ENCODE data around the gene ENPP6.
"Not testable (repeated sequence)": the region's sequence is repeated elsewhere in the genome, so short reads cannot be mapped to it uniquely, and the experiment has no call there.

Gene ENPP6

DNA sequence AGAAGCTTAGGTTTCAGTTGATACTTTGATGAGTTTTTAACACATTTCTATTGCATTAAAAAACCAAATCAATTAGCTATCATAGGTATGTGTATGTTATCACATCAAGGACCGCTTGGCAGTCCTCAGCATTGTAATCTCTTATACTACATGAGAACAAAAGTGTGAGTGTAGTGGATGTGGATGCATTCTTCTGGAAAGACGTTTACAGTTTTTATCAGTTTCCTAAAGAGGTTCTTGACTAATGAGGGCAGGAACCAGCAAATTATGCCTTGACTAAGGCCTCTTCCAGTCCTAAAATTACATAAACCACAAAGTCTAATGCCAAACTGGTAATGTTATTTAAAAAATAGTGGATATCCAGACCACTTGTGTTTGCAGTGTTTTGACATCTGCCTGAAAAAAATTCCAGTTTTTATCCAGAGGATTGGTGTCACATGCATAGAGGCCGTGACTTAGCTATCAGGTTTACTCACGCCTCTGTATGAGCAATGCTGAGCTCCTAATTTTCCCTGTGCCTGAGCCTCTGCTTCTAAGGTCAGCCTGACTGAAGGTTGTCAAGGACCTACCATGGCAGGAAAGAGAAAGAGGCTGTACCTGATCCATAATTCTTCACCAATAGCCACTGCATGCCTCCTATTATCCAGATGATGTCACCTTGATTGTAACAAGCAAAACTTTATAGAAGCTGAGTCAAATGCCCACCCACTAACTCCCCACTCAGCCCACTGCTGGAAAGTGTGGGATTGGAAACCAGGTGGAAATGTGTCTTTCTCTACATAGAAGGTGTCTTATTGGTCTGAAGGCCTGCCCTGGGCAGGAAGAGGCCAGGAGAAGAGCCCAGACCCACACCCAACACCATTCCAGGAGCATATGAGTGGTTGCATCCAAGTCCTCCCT, 68.7 kb downstream of the ENPP6 start:
- no peak for DNase-seq (ENCODE audit: low read depth in 2 of 2)

- no peak for DNase-seq (ENCODE audit: low read depth in 2 of 2)
Measured at GRCh38 chr4:184147858-184148737, 69.6 kb downstream of the ENPP6 start.

- DNase-seq (ENCODE audit: low read depth in 2 of 2), result no peak
Measured at GRCh38 chr4:184146951-184147350, 70.7 kb downstream of the ENPP6 start.

GRCh38 chr4:184145596-184145995, 72.1 kb downstream of the ENPP6 start:
- no peak for DNase-seq (ENCODE audit: low read depth in 2 of 2)

GRCh38 chr4:184143770-184144564, 73.7 kb downstream of the ENPP6 start:
- no peak for DNase-seq (ENCODE audit: low read depth in 2 of 2)

DNA sequence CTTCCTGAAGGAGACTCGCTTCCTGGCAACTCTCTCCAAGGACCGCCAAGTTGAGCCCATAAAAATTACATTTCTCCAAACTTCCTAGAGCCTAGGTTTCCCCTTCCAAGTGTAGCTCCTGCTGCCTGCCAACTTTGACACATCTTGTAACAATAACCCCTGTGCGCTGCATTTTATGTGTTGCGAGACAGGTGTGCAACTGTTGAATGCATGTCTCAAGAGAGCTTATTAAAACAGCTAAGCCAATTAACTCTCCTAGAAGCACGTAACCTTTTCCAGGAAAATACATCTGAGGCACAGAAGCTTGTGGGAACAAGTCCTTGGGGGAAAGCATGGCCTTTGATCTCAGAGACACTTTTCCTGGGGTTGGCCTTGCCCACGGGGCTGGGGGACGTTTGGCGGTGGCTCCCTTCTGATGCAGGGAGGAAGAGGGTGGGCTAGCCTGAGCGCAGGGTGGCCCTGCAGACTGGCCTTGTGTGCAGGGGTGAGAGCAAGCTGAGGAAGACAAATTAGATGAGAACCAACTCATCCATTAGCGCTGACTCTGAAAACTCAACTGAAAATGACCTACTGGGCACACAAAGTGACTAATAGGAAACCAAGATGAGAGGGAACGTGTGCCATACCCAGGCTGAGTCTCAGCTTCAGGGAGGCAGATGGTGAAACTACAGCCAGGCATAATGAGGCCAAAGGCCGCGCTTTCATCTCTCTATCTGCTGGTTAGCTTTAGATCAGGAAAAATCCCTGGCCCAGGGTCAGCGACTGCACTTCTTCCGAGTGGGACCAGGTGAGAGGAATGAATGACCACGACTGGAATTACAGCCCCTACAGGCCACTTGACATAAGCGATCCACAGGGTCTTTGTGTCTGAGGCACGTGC, 75.3 kb downstream of the ENPP6 start:
- no peak for DNase-seq (ENCODE audit: low read depth in 2 of 2)

GRCh38 chr4:184140901-184141300, 76.8 kb downstream of the ENPP6 start:
- DNase-seq (ENCODE audit: low read depth in 2 of 2), result not testable (repeated sequence)

GRCh38 chr4:184136525-184136924, 81.1 kb downstream of the ENPP6 start:
- no peak for DNase-seq (ENCODE audit: low read depth in 2 of 2)

DNA sequence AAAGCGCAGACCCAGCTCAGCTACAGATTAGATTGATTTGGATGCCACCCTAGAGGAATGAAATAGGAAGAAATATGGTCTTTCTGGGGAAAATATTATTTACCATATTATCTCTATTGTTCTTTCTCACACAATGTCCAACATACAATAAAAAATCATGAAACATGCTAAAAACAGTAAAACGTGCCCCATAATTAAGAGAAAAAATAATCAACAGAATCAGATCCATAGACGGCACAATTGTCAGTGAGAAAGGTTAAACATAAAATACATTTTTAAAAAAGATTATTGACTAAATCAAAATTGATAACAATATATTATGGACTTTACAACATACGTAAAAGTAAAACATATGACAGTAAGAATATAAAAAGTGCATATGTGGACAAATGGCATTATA, 90.9 kb downstream of the ENPP6 start:
- DNase-seq (ENCODE audit: low read depth in 2 of 2), result no peak

DNA sequence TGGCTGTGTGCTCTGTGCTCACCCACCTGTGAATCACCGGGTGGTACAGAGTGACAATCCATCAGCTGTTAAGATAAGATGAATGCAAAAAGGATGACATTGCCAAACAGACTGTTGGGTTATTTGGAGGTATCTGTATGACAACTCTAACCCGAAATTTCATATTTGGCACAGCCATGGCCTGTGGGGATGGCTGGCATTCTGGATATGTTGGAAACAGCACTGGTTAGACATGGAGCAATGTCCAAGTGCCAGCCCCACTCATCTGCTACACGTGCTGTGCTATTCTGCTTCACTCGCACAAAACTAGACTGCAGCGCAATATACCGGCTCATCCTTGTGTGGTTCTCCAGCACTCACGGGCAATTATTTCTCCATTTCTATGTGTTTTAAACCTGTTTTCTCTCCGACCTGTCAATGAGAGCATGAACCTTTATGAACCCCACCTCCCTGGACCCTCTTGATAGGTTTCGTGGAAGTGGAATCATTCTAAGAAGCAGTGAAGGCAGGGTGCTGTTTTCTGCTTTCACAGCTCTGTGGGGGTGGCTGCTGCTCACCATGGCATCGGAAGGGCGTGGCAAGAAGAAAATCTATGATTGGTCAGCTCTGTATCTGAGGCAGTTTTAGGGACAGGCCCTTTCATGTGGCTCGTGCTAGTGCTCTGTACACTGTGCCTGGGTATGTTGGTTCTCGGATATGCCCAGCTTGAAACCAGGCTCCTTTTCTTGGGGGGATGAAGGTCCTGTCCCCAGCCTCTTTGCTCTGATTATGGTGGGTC, 94.9 kb downstream of the ENPP6 start:
- DNase-seq (ENCODE audit: low read depth in 2 of 2), result no peak

GRCh38 chr4:184120549-184121127, 97.0 kb downstream of the ENPP6 start:
- DNase-seq (ENCODE audit: low read depth in 2 of 2), result no peak

DNA sequence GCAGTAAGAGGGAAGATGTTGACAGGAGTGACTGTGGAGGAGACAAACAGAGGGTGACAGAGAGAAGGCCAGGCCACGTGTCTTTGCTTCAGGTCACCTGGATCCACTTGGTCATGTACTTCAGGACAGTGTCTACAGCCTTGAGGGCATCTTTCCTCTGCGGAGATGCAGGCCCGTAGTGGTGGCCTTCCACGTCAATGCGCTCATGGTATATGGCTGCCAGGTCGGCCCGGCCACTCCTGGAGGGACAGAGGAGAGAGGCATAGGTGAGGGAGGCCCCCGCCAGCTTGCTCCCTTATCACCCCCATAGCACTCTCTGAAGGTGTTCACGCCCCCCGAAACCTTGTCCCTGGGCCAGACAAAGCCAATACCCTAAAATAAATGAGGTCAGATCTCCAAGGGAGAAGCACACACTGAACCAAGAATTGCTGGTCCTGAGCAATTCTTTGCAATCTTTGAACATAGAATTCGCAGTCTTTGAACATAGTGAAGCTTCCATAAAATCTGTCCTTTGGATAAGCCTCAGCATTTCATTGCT, 99.9 kb downstream of the ENPP6 start:
- no peak for DNase-seq (ENCODE audit: low read depth in 2 of 2)

GRCh38 chr4:184115399-184115798, 102.3 kb downstream of the ENPP6 start:
- no peak for DNase-seq (ENCODE audit: low read depth in 2 of 2)

GRCh38 chr4:184114431-184114830, 103.2 kb downstream of the ENPP6 start:
- no peak for DNase-seq (ENCODE audit: low read depth in 2 of 2)

DNA sequence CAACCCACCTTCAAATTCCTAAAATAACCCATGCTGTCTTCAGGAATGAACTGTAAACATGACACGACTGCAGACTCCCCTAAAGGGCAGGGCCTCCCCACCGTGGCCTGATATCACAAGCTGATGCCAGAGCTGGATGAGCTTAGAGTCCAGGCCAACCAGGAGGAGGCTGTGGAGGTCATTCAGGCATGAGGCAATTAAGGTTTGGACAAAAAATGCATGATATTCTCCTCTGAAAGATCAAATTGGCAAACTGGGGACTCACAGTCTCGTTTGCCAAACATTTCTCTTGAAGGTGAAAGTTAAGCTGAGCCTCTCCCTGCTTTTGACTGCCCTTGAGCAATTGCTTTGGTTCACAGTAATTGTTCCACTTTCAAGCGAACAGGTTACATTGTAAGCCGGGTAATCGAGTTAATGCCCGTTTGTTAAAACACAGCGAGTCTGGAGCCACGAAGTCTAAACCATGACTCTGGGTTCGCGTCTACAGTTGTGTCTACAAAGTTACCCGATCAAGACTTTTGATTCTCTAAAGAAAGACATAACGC, 105.6 kb downstream of the ENPP6 start:
- no peak for DNase-seq (ENCODE audit: low read depth in 2 of 2)

GRCh38 chr4:184111233-184111832, 106.3 kb downstream of the ENPP6 start:
- DNase-seq (ENCODE audit: low read depth in 2 of 2), result no peak

DNA sequence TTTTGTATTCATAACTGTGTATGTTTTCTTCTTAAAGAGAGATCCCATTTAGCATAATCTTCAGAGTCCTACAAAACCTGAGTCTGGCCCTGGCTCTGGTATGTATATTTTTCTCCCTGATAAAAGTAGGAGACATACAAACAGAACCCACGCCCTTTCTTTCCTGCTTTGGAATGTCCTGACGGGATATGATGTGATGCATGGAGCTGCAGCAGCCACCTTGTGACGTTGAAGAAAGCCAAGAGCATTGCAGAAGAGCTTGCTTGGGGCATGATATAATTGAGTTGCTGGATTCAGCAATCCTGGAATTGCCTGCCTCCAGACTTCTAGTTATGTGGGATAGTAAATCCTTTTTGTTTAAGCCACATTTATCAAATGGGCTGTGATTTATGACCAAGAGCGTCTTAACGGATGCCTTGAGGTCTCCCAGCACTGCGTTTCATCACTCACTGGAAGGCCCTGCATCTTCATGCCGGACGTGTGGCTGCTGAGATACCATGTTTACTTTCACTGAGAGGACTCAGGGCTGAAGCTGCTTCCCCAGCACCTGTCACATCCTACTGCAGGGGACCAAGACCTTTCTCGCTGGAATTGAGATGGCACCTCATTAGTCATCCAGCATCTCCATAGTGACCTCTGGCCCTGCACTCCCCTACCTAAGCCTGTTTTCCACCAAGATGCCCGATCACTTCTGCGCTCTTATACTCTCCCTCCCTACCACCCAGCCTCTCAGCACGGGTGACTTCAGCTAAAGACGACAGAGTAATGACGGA, 107.0 kb downstream of the ENPP6 start:
- DNase-seq (ENCODE audit: low read depth in 2 of 2), result no peak

- no peak for DNase-seq (ENCODE audit: low read depth in 2 of 2)
Measured at GRCh38 chr4:184108006-184108501, 109.6 kb downstream of the ENPP6 start.
